SU-DHL-6 (cell line): Measurements from ENCODE around the gene TMEM198.

Source experiments
- H2AFZ ChIP-seq: fragments of 200-600 bp; sonication (generic); 2 replicates; pipeline ENCODE4 v1.6.1; 2014; ENCODE audit warnings: low read depth, mild to moderate bottlenecking, moderate library complexity, mixed read lengths, antibody characterized with exemption, low read length; ENCODE audit not compliant: severe bottlenecking
- H3F3A ChIP-seq: fragments of 200-600 bp; shearing (Covaris generic); 2 replicates; pipeline ENCODE4 v1.6.0; 2016; ENCODE audit warnings: antibody characterized with exemption, mild to moderate bottlenecking; ENCODE audit not compliant: insufficient read depth
- H3K27ac ChIP-seq: fragments of 200-600 bp; sonication (generic); 2 replicates; pipeline ENCODE4 v1.5.1; 2016; ENCODE audit warnings: low read depth, mild to moderate bottlenecking, low read length, moderate library complexity, mixed read lengths
- H3K27me3 ChIP-seq: fragments of 200-600 bp; sonication (generic), shearing (Covaris generic); 2 replicates; pipeline ENCODE4 v1.6.0; 2014; ENCODE audit warnings: mild to moderate bottlenecking, low read length
- H3K36me3 ChIP-seq: fragments of 200-600 bp; sonication (generic); 2 replicates; pipeline ENCODE4 v1.6.1; 2014; ENCODE audit warnings: mild to moderate bottlenecking, low read length, mixed read lengths
- H3K4me2 ChIP-seq: fragments of 300-600, 200-600 bp; shearing (Covaris generic), sonication (generic); 2 replicates; pipeline ENCODE4 v1.6.0; 2014; ENCODE audit warnings: low read length, low read depth, mild to moderate bottlenecking; ENCODE audit not compliant: poor library complexity, severe bottlenecking
- H3K4me3 ChIP-seq: fragments of 200-600 bp; sonication (generic); 2 replicates; pipeline ENCODE4 v1.5.1; 2014; ENCODE audit warnings: antibody characterized with exemption, low read length, mild to moderate bottlenecking, mixed read lengths; ENCODE audit not compliant: insufficient read depth, poor library complexity, severe bottlenecking
- H3K79me2 ChIP-seq: fragments of 200-600 bp; sonication (generic); 2 replicates; pipeline ENCODE4 v1.6.1; 2014; ENCODE audit warnings: mild to moderate bottlenecking, low read length, moderate library complexity; ENCODE audit not compliant: insufficient read depth
- H3K9ac ChIP-seq: fragments of 200-600 bp; sonication (generic); 2 replicates; pipeline ENCODE4 v1.7.0; 2014; ENCODE audit warnings: mild to moderate bottlenecking, low read length
- H3K9me2 ChIP-seq: fragments of 200-600 bp; sonication (generic); replicated peaks from 2 replicates; pipeline ENCODE4 v1.6.1; 2014; ENCODE audit warnings: low read length; ENCODE audit not compliant: insufficient read depth
- H3K9me3 ChIP-seq: fragments of 200-600 bp; sonication (generic); 2 replicates; pipeline ENCODE4 v1.6.1; 2014; ENCODE audit warnings: low read length, mixed read lengths; ENCODE audit not compliant: insufficient read depth
- H4K20me1 ChIP-seq: fragments of 200-600 bp; sonication (generic); 2 replicates; pipeline ENCODE4 v1.6.1; 2014; ENCODE audit warnings: low read depth, mild to moderate bottlenecking, antibody characterized with exemption, low read length, moderate library complexity, mixed read lengths
- CTCF ChIP-seq: fragments of 200-600 bp; sonication (generic); IDR thresholded peaks from one replicate; pipeline ENCODE4 v1.5.1; 2017; ENCODE audit warnings: antibody characterized with exemption, mild to moderate bottlenecking, low read length, moderate library complexity; ENCODE audit not compliant: insufficient read depth, poor library complexity, severe bottlenecking
- EZH2phosphoT487 ChIP-seq: fragments of 200-600 bp; sonication (generic), shearing (Covaris generic); conservative IDR thresholded peaks from 2 replicates; pipeline ENCODE4 v1.6.1; 2018; ENCODE audit warnings: mild to moderate bottlenecking, antibody characterized with exemption, low read length, moderate library complexity, mixed read lengths

The TMEM198 gene

GRCh38 chr2:219591091-219591490 lies 47.3 kb downstream of the TMEM198 start:
- Histone ChIP-seq H3K27me3 (no peaks in the 10 kb centered on the region), H3K4me3 (no peak overlapping the region), H3K9me2 (no peaks in the 10 kb centered on the region), H3F3A (no peaks in the 10 kb centered on the region), H2AFZ (no peak overlapping the region), H3K36me3 (no peaks in the 10 kb centered on the region), H3K4me2 (no peak overlapping the region), H4K20me1 (no peaks in the 10 kb centered on the region), H3K9me3 (no peaks in the 10 kb centered on the region), H3K27ac (no peak overlapping the region), H3K9ac (no peak overlapping the region), H3K79me2 (no peaks in the 10 kb centered on the region)
- no peak for TF ChIP-seq CTCF
- no peak for TF ChIP-seq EZH2phosphoT487

GRCh38 chr2:219592736-219593135 lies 48.9 kb downstream of the TMEM198 start:
- H2AFZ ChIP-seq, result no peak overlapping the region
- no peak overlapping the region for H3K9ac ChIP-seq
- H3F3A ChIP-seq, result no peaks in the 10 kb centered on the region
- H3K27ac ChIP-seq, result no peak overlapping the region
- H3K36me3 ChIP-seq, result no peaks in the 10 kb centered on the region
- no peak for TF ChIP-seq EZH2phosphoT487
- no peak for TF ChIP-seq CTCF
- no peaks in the 10 kb centered on the region for H4K20me1 ChIP-seq
- no peaks in the 10 kb centered on the region for H3K9me2 ChIP-seq
- H3K9me3 ChIP-seq, result no peaks in the 10 kb centered on the region
- no peaks in the 10 kb centered on the region for H3K27me3 ChIP-seq
- H3K4me3 ChIP-seq, result no peak overlapping the region
- no peak overlapping the region for H3K4me2 ChIP-seq
- no peaks in the 10 kb centered on the region for H3K79me2 ChIP-seq

- Histone ChIP-seq H3F3A (no peaks in the 10 kb centered on the region), H3K4me3 (no peak overlapping the region), H2AFZ (no peak overlapping the region), H3K4me2 (no peak overlapping the region), H3K79me2 (0 out of 2 replicates have a peak, but pooled peaks cover 1% of the 10 kb centered on the region), H3K36me3 (no peaks in the 10 kb centered on the region), H3K9me3 (no peaks in the 10 kb centered on the region), H3K9me2 (no peaks in the 10 kb centered on the region), H3K27ac (no peak overlapping the region), H3K9ac (no peak overlapping the region), H3K27me3 (no peaks in the 10 kb centered on the region), H4K20me1 (no peaks in the 10 kb centered on the region)
- TF ChIP-seq EZH2phosphoT487, result no peak
- no peak for TF ChIP-seq CTCF
Measured at GRCh38 chr2:219593154-219593553, 49.3 kb downstream of the TMEM198 start.
